Measurements from ENCODE around the gene ZNF674. TPM values are rescaled to one million over a fixed set of nuclear protein-coding genes. Genes with fewer than 3 reads are reported as not detected.
"Not testable (repeated sequence)": the region's sequence is repeated elsewhere in the genome, so short reads cannot be mapped to it uniquely, and the experiment has no call there.

ZNF674 gene
- total RNA-seq, 2 donors from 2014 or later: 4.4 to 4.6 TPM

- H3K4me3 ChIP-seq (ENCODE audit: low read length); H3K27me3 Mint-ChIP-seq (ENCODE audit: insufficient read depth); H3K9ac ChIP-seq (ENCODE audit: extremely low read depth, low read length, poor library complexity, severe bottlenecking); H3K36me3 ChIP-seq (ENCODE audit: control insufficient read depth, insufficient read depth, low read length); DNase-seq; H3K4me1 ChIP-seq (ENCODE audit: control insufficient read depth, insufficient read depth, low read length); H3K4me3 Mint-ChIP-seq; H3K9me3 ChIP-seq (ENCODE audit: control insufficient read depth, low read length); H3K4me1 Mint-ChIP-seq; H3K27ac Mint-ChIP-seq; H3K27me3 ChIP-seq (ENCODE audit: control insufficient read depth, insufficient read depth, low read length, poor library complexity, severe bottlenecking); H3K27ac ChIP-seq (ENCODE audit: low read depth, low read length): not testable (repeated sequence)
- H3K9me3 Mint-ChIP-seq: peaks cover 61% of the 10 kb centered on the region
- 86% methylated on average over 1 of the region's 1 CpG; no CpG with 5 or more reads in 1 of the 2 experiments for WGBS, 2 experiments (ENCODE audit: insufficient coverage in 1 of 2, insufficient read length in 1 of 2)
- H3K36me3 Mint-ChIP-seq (ENCODE audit: low read depth): peaks cover 18% of the 10 kb centered on the region
These were observed 14.8 kb downstream of the ZNF674 start for GRCh38 chrX:46530404-46530908.

GRCh38 chrX:46529740-46530403, 15.3 kb downstream of the ZNF674 start:
- not testable (repeated sequence) for H3K4me1 Mint-ChIP-seq; H3K27me3 ChIP-seq (ENCODE audit: control insufficient read depth, insufficient read depth, low read length, poor library complexity, severe bottlenecking); H3K4me1 ChIP-seq (ENCODE audit: control insufficient read depth, insufficient read depth, low read length); H3K36me3 ChIP-seq (ENCODE audit: control insufficient read depth, insufficient read depth, low read length); H3K27ac Mint-ChIP-seq; H3K9ac ChIP-seq (ENCODE audit: extremely low read depth, low read length, poor library complexity, severe bottlenecking); H3K27me3 Mint-ChIP-seq (ENCODE audit: insufficient read depth); DNase-seq; H3K4me3 ChIP-seq (ENCODE audit: low read length); H3K9me3 ChIP-seq (ENCODE audit: control insufficient read depth, low read length); H3K4me3 Mint-ChIP-seq; H3K27ac ChIP-seq (ENCODE audit: low read depth, low read length)
- WGBS, 2 experiments (ENCODE audit: insufficient coverage in 1 of 2, insufficient read length in 1 of 2): 91% methylated on average over 9 of the region's 12 CpGs; no CpG with 5 or more reads in 1 of the 2 experiments
- peaks cover 18% of the 10 kb centered on the region for H3K36me3 Mint-ChIP-seq (ENCODE audit: low read depth)
- H3K9me3 Mint-ChIP-seq: peaks cover 61% of the 10 kb centered on the region

DNA sequence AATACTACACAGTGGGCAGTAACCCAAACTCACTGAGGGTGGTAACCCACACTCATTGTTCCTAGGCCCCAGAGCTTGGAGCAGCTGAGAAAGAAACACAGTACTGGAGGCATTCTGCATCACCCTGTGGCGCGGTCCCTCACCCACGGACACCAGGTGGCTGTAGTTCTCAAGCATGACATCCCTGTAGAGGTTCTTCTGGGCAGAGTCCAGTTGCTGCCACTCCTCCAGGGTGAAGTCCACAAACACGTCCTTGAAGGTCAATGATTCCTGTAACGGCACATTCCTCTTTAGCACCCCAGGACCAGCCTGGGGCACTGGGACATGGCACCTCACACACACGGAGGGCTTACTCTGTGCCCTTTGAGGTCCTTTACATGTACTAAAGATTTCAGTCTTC, 16.6 kb downstream of the ZNF674 start:
- not testable (repeated sequence) for H3K4me1 Mint-ChIP-seq; H3K27me3 Mint-ChIP-seq (ENCODE audit: insufficient read depth); H3K36me3 ChIP-seq (ENCODE audit: control insufficient read depth, insufficient read depth, low read length); H3K27ac ChIP-seq (ENCODE audit: low read depth, low read length); H3K4me1 ChIP-seq (ENCODE audit: control insufficient read depth, insufficient read depth, low read length); H3K27ac Mint-ChIP-seq; H3K9me3 ChIP-seq (ENCODE audit: control insufficient read depth, low read length); H3K4me3 ChIP-seq (ENCODE audit: low read length); H3K9ac ChIP-seq (ENCODE audit: extremely low read depth, low read length, poor library complexity, severe bottlenecking); H3K27me3 ChIP-seq (ENCODE audit: control insufficient read depth, insufficient read depth, low read length, poor library complexity, severe bottlenecking); H3K4me3 Mint-ChIP-seq; DNase-seq
- WGBS, 2 experiments (ENCODE audit: insufficient coverage in 1 of 2, insufficient read length in 1 of 2): 94% methylated on average over 3 of the region's 6 CpGs; no CpG with 5 or more reads in 1 of the 2 experiments
- H3K36me3 Mint-ChIP-seq (ENCODE audit: low read depth): peaks cover 15% of the 10 kb centered on the region
- peaks cover 55% of the 10 kb centered on the region for H3K9me3 Mint-ChIP-seq

- no peak overlapping the region for H3K27ac Mint-ChIP-seq
- peaks cover 57% of the 10 kb centered on the region for H3K36me3 Mint-ChIP-seq (ENCODE audit: low read depth)
These were observed 39.1 kb downstream of the ZNF674 start for GRCh38 chrX:46506076-46506475.

More at GRCh38 chrX:46506076-46506475, 39.1 kb downstream of the ZNF674 start:
- TF ChIP-seq, protein P1, sequence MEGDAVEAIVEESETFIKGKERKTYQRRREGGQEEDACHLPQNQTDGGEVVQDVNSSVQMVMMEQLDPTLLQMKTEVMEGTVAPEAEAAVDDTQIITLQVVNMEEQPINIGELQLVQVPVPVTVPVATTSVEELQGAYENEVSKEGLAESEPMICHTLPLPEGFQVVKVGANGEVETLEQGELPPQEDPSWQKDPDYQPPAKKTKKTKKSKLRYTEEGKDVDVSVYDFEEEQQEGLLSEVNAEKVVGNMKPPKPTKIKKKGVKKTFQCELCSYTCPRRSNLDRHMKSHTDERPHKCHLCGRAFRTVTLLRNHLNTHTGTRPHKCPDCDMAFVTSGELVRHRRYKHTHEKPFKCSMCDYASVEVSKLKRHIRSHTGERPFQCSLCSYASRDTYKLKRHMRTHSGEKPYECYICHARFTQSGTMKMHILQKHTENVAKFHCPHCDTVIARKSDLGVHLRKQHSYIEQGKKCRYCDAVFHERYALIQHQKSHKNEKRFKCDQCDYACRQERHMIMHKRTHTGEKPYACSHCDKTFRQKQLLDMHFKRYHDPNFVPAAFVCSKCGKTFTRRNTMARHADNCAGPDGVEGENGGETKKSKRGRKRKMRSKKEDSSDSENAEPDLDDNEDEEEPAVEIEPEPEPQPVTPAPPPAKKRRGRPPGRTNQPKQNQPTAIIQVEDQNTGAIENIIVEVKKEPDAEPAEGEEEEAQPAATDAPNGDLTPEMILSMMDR (conservative IDR thresholded peaks at IDR 0.05): no peak
- H3K27ac ChIP-seq (ENCODE audit: low read depth, low read length): no peak overlapping the region
- H3K9me3 ChIP-seq (ENCODE audit: control insufficient read depth, low read length): peaks cover 34% of the 10 kb centered on the region
- H3K4me3 ChIP-seq (ENCODE audit: low read length): no peak overlapping the region
- no peak overlapping the region for H3K9ac ChIP-seq (ENCODE audit: extremely low read depth, low read length, poor library complexity, severe bottlenecking)
- no peak for DNase-seq
- WGBS, 2 experiments (ENCODE audit: insufficient coverage in 1 of 2, insufficient read length in 1 of 2): 100% methylated on average over 1 of the region's 1 CpG; no CpG with 5 or more reads in 1 of the 2 experiments
- H3K27me3 ChIP-seq (ENCODE audit: control insufficient read depth, insufficient read depth, low read length, poor library complexity, severe bottlenecking): no peaks in the 10 kb centered on the region
- H3K4me1 ChIP-seq (ENCODE audit: control insufficient read depth, insufficient read depth, low read length): no peaks in the 10 kb centered on the region
- H3K4me1 Mint-ChIP-seq: no peaks in the 10 kb centered on the region
- no peak overlapping the region for H3K4me3 Mint-ChIP-seq
- H3K9me3 Mint-ChIP-seq: peaks cover 64% of the 10 kb centered on the region
- H3K27me3 Mint-ChIP-seq (ENCODE audit: insufficient read depth): no peaks in the 10 kb centered on the region
- peaks cover 15% of the 10 kb centered on the region for H3K36me3 ChIP-seq (ENCODE audit: control insufficient read depth, insufficient read depth, low read length)

Measured in endodermal cell (in vitro differentiated cells).